ENCODE data around the gene ISL2.

Gene ISL2

GRCh38 chr15:76377751-76378150 lies 41.2 kb downstream of the ISL2 start:
- no peak for TF ChIP-seq CTCF (IDR thresholded peaks at IDR 0.05)

- no peak for TF ChIP-seq CTCF (IDR thresholded peaks at IDR 0.05)
Observed at GRCh38 chr15:76378691-76379090, 42.1 kb downstream of the ISL2 start.

GRCh38 chr15:76380249-76380648 lies 43.7 kb downstream of the ISL2 start:
- no peak for TF ChIP-seq CTCF (IDR thresholded peaks at IDR 0.05)

- TF ChIP-seq CTCF (IDR thresholded peaks at IDR 0.05) = no peak
Observed at GRCh38 chr15:76381366-76381765, 44.8 kb downstream of the ISL2 start.

GRCh38 chr15:76382987-76383728 lies 46.6 kb downstream of the ISL2 start:
- TF ChIP-seq CTCF (IDR thresholded peaks at IDR 0.05) = no peak

GRCh38 chr15:76384409-76384808 lies 47.8 kb downstream of the ISL2 start:
- no peak for TF ChIP-seq CTCF (IDR thresholded peaks at IDR 0.05)

GRCh38 chr15:76386178-76386577 lies 49.6 kb downstream of the ISL2 start:
- TF ChIP-seq CTCF (IDR thresholded peaks at IDR 0.05) = no peak

- no peak for TF ChIP-seq CTCF (IDR thresholded peaks at IDR 0.05)
Observed at GRCh38 chr15:76386926-76387325, 50.4 kb downstream of the ISL2 start.

Data from LNCAP (cell line).